OCI-M2 (cell line): Measurements from ENCODE around the gene HEBP1.

Source experiments
- DNase-seq: peaks from one replicate; lab custom pipeline; 2025; ENCODE audit not compliant: unreplicated experiment; lab: John Stamatoyannopoulos, UW

Gene HEBP1

DNA sequence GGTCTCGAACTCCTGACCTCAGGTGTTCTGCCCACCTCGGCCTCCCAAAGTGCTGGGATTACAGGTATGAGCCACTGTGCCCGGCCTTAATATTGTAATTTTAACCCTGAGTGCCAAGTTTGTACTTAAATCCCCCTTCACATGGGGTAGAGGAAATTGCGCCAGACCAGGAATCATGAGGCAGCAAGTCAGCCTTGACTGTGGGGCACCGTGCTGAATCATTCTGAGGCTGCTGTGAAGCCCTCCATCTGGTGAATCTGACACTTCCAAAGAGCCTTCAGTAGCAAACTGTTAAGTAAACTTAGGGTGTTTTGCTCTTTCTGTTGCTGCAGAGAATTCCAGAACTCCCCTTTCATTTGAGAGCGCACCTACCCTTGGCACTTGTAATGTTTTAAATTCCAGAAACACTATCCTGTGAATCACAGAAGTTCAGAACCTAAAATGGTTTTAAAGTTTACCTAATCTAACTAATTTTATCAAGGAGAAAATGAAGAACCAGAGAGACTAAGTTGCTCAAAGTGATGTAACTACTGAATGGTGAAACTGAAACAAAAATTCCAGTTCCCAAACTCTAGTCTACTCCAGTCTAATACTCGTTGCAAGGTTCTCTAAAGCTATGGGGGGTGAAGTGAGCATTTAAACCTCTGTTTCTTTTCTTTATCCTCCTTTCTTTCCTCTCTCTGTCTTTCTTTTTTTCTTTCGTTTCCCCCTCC is 7.5 kb downstream of the HEBP1 start:
- DNase-seq: no peak

DNA sequence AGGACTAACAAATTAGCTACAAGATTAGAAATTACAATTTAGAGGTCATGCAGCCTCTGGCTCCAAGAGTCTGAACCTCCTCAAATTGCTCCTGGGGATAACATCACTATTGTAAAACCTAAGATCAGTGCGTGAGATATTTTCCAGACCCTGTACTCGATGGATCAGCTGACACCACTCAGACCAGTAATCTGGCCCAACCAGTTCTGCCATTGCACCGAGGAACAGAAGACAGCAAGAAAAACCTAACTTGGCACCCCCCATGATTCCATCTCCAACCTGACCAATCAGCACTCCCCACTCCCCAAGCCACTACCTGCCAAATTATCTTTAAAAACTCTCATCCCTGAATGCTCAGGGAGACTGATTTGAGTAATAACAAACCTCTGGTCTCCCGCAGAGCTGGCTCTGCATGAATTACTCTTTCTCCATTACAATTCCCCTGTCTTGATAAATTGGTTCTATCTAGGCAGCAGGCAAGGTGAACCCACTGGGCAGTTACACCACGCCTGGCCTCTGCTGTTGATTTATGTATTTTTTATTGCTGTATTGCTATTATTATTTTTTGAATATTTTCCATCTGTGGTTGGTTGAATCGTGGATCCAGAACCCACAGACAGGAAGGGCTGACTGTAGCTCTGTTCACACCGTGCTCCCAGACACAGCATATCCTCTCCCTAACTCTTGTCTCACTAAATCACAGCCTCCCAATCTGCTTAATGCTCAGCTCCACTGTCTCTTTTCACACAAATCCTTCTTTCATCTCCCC is 9.2 kb downstream of the HEBP1 start:
- no peak for DNase-seq

DNA sequence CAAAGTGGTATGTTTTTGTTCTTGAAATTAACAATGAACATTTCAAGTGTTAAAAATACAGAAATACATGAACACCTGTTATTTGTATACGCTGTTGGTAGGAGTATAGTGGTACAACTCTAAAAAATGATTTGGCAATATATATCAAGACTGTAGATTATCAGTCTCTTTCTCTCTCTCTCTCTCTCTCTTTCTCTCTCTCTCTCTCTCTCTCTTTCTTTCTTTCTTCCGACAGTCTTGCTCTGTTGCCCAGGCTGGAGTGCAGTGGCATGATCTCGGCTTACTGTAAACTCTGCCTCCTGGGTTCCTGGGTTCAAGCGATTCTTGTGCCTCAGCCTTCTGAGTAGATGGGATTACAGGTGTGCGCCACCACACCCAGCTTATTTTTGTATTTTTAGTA is 12.6 kb downstream of the HEBP1 start:
- no peak for DNase-seq

DNA sequence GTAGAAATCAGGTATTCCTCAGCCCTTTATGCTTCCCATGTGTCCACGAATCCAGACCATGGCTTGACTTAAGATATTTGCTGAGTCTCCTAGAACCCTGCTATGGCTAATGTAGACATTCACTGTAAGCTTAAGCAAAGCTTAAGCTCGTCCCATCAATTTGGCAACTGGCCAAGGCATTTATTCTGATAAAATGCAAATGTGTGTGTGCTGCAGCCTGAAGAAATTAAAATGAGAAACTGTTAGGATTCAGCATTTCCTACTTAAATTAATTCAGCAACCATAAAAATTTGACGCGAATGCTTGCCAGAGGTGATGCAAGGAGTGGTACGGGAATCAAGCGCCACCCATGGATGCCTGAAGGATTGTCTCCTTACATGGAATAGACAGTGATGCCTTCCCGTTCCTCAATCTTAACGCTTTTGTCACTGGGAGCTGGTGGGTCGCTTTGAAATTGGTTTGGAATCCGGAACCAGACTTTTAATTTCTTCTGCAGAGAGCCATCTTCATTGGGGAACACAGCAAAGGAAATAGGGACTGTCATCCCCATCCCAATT is 13.2 kb downstream of the HEBP1 start:
- no peak for DNase-seq

DNA sequence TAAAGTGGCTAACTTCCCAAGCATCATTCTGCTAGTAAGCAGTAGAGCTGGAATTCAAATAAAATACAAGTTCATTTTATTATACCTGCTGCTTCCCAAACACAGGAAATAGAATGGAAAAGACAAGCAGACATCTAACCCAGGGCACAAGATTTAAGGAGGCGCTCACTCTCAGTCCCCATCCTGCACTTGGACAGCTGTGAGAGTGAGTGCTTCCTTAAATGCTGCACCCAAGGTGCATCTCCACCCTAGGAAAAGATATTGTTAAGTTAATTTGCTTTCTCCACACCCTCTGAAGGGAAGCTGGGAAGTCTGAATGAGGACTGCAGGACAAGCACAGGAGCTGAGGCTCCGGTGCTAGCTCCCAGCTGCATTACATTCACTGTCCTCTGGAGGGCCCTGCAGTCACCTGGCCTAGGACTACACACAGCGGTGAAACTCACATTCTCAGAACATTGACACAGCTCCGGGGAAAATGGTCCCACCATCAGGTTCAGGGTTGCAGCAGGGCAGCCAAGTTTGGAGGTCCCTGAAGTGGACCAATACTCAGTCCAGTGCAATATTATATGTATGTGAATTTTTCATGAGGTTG is 14.2 kb downstream of the HEBP1 start:
- no peak for DNase-seq

DNA sequence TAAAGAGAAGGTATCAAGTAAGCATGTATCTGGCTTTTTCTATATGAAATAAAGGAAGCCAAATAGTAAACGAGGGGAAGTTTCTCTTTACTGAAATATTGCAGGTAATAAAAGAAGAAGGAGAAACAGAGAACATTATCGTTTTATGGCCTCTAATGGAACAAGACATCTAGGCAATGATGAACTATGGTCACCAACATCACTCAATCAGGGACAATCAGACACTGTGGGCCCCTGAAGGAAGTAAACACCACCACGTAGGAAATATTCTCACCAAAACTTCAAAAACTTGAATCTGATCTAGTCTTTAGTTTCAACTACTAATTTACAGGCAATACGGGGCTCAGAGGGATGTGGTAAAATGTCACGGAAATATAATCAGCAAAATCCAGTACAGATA is 15.9 kb downstream of the HEBP1 start:
- no peak for DNase-seq

DNA sequence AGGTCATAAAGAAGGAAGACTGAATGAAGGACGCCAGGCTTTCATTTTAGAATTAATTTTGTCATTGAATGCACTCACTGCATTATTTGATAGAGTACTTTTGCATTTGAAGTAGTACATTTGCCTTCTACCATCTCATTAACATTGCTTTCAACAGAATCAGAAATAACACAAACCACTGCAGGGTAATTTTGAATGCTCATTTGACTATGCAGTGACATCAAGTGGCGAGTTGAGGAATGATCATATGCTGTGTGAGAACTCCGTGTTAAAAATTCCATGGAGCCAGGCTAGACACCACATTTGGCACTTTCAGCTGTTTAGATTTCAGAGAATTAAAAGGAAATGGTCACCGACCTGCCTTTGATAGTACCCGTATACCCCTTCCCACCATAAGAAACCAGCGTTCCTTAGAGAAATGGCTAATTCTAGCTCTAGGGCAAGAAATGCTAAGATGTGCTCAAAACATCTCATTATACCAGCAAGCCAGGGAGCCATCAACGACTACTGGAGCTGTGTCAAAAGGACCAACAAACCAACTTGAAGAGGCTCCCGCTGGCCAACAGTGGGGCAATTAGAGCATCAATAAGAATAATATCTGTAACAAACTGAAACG is 16.5 kb downstream of the HEBP1 start:
- no peak for DNase-seq

DNA sequence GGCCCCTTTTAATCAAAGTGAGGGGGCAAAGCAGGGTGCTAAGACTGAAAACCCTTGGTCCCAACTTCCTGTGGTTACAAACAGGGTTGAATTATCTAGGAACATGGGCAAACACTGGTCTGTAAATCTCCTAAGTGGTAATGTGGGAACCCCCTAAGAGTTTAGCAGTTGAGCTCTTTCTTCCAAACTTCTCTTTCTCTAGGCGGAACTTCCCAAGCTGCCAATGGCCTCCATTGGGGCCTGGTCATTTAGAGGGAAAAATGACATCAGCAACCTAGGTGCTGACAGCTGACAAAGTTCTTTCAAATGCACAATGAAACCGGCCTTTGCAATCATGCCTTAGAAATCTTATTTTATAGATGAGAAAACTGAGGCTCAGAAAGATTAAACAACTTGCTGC is 17.7 kb downstream of the HEBP1 start:
- DNase-seq: no peak

DNA sequence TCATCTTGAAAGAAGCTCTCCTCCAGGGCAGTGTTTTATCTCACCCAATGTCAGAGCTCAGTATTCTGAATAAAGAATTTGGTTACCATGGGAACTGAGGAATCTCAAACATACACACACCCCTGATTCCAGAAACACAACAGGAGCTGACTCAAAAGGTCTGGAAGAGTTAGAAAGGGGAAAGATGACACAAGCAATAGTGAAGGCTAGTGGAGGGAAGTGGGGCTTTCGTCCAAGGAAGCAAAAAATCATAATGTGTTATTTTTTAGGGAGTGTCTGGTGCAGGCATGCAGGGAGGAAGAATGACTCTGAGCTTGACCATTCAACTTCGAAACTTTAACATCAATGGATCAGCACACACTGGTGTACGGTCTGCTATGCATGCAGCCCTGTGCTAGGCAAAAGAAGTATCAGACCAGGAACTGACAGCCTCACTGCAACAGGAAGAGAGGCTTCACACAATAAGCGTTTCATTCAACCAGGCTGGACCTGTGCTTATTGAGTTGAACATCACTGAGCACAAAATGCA is 20.3 kb downstream of the HEBP1 start:
- no peak for DNase-seq

DNA sequence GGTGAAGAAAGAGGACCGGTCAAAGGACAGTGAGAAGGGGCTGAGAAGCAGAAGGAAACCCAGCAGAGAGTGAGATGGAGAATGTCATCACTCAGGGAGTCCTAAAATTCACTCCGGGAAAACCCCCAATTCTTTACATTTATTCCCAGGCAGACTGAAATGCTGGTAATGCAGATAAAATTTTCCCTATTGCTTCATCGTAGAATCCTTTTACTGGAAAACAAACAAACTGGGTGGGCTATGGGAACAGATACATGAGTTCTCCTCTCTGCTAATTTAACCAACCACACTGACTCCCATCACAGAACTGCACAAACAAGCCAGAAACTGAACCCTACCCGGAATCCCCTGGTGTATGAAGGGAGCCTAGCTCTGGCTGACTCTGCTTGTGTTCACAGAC is 20.9 kb downstream of the HEBP1 start:
- no peak for DNase-seq

DNA sequence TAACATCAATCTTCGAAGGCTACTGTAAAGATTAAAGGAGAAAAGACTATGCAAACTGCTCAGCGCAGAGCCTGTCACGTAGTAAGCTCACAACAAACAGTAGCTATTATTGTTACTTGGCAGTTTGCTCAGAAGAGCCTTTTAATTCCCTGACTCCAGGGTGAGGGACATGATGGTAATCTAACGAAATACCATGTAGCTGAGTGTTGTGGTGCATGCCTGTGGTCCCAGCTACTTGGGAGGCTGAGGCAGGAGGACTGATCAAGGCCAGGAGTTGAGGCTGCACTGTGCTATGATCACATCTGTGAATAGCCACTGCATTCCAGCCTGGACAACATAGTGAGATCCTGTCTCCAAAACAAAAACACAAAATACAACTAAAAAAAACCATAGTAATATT is 22.8 kb downstream of the HEBP1 start:
- DNase-seq: no peak

DNA sequence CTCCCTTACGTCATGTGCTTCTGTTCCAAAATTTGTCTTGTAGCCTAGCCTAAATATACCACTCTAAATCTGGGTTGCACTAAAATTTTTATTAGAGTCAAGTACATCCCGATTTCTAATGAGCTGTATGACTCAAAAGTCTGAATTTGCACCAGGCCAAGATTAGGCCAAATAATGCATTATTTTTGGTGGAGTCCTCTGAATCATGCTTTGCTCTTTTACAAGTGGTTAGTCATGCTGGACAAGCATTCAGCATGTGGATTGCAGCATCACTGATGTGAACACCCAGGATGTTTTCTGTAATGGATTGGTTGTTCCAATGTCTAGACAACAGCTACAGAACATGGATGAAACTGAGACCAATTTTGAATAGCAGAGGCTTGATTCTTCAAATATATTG is 23.7 kb downstream of the HEBP1 start:
- no peak for DNase-seq

DNA sequence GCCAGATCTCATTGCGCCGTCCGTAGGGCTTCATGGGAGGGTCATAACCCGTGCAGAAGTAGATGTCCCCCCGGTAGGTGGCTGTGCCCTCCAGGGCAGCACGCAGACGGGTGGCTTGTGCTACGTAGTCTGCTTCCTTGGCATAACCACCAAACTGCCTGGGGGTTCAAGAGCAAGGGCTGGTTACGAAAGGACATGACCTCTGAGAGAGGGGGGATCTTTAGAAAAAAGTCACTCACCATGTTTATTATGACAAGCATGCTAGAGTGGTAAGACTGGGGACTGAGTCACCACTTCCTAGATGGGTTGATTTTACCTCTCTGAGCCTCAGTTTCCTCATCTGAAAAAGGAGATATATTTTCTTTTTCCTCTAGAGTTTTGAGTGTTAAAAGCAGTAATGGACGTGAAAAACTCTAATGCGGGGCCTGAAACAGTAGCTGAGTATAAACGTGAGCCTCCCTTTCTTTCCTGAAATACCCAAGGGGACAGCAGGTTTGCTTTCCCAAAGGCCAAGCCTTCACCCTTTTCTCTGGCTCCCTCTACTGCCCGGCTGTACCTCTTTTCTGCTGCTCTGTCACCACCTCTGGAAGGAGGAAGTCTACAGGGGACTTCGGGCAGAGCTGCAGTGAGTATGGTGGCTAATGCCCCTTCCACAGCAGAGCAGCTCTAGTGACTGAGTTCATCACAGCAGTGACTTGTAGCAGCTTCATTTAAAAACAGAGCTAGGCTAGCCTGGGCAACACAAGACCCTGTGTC is 24.6 kb downstream of the HEBP1 start:
- no peak for DNase-seq

DNA sequence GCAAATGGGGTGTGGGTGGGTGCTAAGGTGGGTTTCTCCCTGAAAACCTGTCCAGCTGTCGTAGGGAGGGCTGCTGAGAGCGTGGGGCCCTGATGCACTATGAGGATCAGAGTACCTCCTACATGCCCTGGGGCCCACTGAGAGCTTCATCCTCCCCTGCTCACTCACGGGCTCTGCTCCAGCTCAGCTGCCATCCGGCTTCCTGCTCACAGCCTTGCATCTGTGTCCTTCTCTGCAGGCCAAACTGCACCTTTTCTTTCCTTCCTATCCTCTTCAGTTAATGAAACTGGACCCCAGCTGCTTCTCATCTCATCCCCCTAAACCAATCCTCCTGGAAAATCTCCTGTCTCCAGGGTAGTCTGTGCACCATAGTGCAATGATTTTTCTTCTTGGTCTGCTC is 25.9 kb downstream of the HEBP1 start:
- DNase-seq: no peak

DNA sequence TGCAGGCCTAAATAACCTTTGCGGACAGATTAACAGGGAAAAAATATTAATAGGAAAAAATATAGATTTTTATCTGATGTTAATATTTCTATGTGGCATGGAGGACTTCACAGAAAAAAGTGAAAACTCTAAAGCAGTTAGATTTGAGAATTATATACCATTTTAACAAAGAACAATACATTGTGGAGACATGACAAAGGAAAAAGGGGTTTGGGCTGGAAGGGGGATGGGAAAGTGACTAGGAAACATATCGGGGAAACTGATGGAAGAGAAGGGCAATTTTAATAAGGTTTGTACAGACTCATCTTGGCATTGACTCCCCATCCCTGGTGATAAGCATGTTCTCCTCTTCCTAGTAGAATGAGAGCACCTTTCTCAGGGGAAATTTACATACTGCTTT is 27.0 kb downstream of the HEBP1 start:
- DNase-seq: no peak

DNA sequence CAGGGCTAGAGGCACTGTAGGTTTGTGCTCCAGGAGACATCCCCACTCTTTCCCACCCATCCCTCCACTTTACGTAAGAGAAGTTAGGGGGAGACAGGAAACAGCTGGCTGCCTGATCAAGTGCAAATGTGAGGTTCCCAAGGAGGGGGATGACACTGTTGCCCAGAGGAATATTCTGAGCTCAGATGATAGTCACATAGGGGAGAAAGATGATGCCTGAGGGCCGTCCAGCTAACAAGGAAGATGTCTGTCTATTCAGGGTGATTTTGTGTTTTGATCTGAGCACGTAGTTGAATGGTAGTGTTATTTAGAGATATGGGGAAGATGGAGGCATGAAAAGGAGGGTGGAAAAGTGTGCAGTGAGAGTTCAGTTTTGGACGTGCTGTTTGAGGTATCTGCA is 34.2 kb downstream of the HEBP1 start:
- DNase-seq: no peak

DNA sequence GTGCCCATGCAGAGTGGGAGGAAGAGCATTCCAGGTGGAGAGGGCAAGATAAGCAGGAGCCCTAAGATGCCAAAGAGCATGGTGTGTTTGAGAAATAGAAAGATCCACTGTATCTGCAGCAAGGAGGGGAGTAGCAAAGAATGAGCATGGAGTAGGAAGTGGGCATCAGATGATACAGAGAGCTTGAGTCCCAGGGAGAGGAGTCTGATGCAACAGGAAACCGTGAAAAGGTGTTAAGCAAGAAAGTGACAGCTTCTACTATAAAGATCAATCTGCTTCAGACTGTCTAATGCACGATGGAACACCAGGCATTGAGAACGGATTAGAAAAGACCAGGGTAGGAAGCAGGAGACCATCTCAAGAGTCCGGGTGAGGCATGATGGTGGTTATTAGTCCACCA is 35.8 kb downstream of the HEBP1 start:
- DNase-seq: no peak

DNA sequence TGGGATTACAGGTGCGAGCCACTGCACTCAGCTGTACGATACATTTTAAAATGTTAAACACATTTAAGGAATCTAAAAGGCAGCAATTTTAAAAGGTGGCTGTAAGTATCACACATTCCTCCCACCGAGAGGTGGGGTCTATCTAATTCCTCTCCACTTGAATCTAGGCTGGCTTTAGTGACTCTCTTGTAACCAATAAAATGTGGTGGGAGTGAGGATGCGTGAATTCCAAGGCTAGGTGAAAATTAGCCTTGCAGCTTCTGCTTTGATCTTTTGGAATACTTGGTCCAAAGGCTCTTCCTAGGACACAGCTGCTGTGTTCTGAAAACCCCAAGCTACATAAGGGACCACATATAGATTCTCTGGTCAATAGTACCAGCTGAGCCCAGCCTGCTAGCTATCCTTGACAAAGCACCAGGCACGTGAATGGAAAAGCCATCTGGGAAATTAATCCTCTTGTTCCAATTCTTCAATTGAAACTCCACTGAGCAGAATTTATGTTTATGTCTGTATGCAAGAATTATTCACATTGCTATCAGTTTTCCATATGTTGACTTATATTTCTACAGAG is 39.3 kb downstream of the HEBP1 start:
- no peak for DNase-seq

DNA sequence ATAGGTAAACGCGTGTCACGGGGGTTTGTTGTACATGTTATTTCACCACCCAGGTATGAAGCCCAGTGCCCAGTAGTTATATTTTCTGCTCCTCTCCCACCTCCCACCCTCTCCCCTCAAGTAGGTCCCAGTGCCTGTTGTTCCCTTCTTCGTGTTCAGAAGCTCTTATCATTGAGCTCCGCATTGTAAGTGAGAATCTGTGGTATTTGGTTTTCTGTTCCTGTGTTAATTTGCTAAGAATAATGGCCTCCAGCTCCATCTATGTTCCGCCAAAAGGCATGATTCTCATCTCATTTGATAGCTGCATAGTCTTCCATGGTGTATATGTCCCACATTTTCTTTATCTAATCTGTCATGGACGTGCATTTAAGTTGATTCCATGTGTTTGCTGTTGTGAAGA is 41.2 kb downstream of the HEBP1 start:
- no peak for DNase-seq

DNA sequence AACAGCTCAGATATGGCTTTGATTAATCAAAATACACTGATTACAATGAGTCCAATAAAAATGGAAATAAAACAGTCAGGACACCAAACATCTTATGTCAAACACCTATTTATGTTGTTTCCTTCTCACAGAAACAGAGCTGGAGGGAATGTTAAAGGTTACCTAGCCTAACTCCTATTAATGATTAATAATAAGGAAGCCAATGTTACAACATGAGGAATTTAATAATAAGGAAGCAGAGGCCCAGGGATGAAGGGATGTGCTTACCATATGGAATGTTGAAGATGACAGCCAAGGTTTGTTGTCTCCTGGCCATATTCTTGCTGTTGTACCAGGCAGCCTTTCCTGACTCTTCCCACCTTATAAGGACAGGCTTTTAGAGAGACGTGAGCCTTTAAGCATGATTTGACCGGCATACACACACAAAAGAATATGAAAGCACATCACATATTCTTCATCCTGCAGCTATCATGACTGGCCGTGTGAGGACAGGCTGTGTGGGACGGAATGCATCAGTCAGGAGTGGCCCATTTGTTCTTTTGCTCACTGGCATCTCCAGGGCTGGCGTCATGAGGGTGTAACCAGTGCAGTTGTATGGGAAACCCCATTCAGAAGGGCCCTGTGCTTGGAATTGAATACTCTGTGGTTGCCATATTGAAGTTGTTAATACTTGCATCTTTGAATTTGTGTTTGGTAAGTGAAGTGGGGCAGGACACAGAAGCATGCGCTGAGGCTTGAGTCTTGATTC is 45.0 kb downstream of the HEBP1 start:
- DNase-seq: no peak
